Trophoblast cell (in vitro differentiated cells and primary cell): ENCODE measurements around the gene AUTS2.

ENCODE experiments used
- DNase-seq, 2 donors: peaks; one replicate each; pipeline ENCODE4 v3.0.0-alpha.2; 2016
- H2AFZ ChIP-seq: 2 replicates; pipeline ENCODE4 v1.6.1; 2013; ENCODE audit warnings: low read length, moderate library complexity, mild to moderate bottlenecking; ENCODE audit not compliant: insufficient read depth, poor library complexity
- H2AK5ac ChIP-seq: 2 replicates; pipeline ENCODE4 v1.6.1; 2013; ENCODE audit warnings: mild to moderate bottlenecking, low read length
- H2BK120ac ChIP-seq: 2 replicates; pipeline ENCODE4 v1.6.1; 2013; ENCODE audit warnings: low read length, mild to moderate bottlenecking, moderate library complexity; ENCODE audit not compliant: insufficient read depth, poor library complexity
- H2BK12ac ChIP-seq: 2 replicates; pipeline ENCODE4 v1.6.1; 2013; ENCODE audit warnings: mild to moderate bottlenecking, low read length, moderate library complexity
- H2BK5ac ChIP-seq: 2 replicates; pipeline ENCODE4 v1.6.1; 2013; ENCODE audit warnings: low read length, low read depth, moderate library complexity, mild to moderate bottlenecking; ENCODE audit not compliant: poor library complexity
- H3K14ac ChIP-seq: 2 replicates; pipeline ENCODE4 v1.6.1; 2013; ENCODE audit warnings: mild to moderate bottlenecking, low read length
- H3K18ac ChIP-seq: 2 replicates; pipeline ENCODE4 v1.6.1; 2013; ENCODE audit warnings: mild to moderate bottlenecking, low read length
- H3K23ac ChIP-seq: 2 replicates; pipeline ENCODE4 v1.6.1; 2013; ENCODE audit warnings: low read length
- H3K27ac ChIP-seq: 2 replicates; pipeline ENCODE4 v1.5.1; 2013; ENCODE audit warnings: low read depth, mild to moderate bottlenecking, inconsistent platforms, low read length, moderate library complexity
- H3K27me3 ChIP-seq: 2 replicates; pipeline ENCODE4 v1.6.1; 2013; ENCODE audit warnings: inconsistent platforms, mild to moderate bottlenecking, low read length, moderate library complexity; ENCODE audit not compliant: insufficient read depth
- H3K36me3 ChIP-seq, 2 experiments: 1 replicate in 1 of 2; 2 replicates in 1 of 2; pipeline ENCODE4 v1.6.1; 2013; ENCODE audit warnings: low read length in 2 of 2, mild to moderate bottlenecking in 2 of 2, moderate library complexity in 1 of 2; ENCODE audit not compliant: insufficient read depth in 2 of 2, control insufficient read depth in 1 of 2
- H3K4ac ChIP-seq: 2 replicates; pipeline ENCODE4 v1.6.1; 2013; ENCODE audit warnings: low read depth, mild to moderate bottlenecking, low read length, moderate library complexity
- H3K4me1 ChIP-seq, 2 experiments: 1 replicate in 1 of 2; 2 replicates in 1 of 2; pipeline ENCODE4 v1.6.1; 2013; ENCODE audit warnings: low read length in 2 of 2, mild to moderate bottlenecking in 2 of 2, moderate library complexity in 1 of 2; ENCODE audit not compliant: insufficient read depth in 2 of 2, control insufficient read depth in 1 of 2
- H3K4me2 ChIP-seq: 2 replicates; pipeline ENCODE4 v1.6.1; 2013; ENCODE audit warnings: inconsistent platforms, mild to moderate bottlenecking, low read length, moderate library complexity
- H3K4me3 ChIP-seq: 2 replicates; pipeline ENCODE4 v1.5.1; 2013; ENCODE audit warnings: mild to moderate bottlenecking, low read depth, low read length, inconsistent platforms
- H3K79me1 ChIP-seq: one replicate; pipeline ENCODE4 v1.6.1; 2013; ENCODE audit warnings: low read length
- H3K79me2 ChIP-seq: 2 replicates; pipeline ENCODE4 v1.6.1; 2013; ENCODE audit warnings: low read length, mild to moderate bottlenecking; ENCODE audit not compliant: control insufficient read depth, insufficient read depth, poor library complexity
- H3K9ac ChIP-seq: 2 replicates; pipeline ENCODE4 v1.6.1; 2013; ENCODE audit warnings: mild to moderate bottlenecking, low read length
- H3K9me3 ChIP-seq: 2 replicates; pipeline ENCODE4 v1.6.1; 2013; ENCODE audit warnings: low read depth, mild to moderate bottlenecking, control low read depth, inconsistent platforms, low read length; ENCODE audit not compliant: insufficient read depth
- H4K12ac ChIP-seq: 2 replicates; pipeline ENCODE4 v1.6.1; 2013; ENCODE audit warnings: low read depth, mild to moderate bottlenecking, low read length, moderate library complexity
- H4K8ac ChIP-seq: 2 replicates; pipeline ENCODE4 v1.6.1; 2013; ENCODE audit warnings: low read depth, mild to moderate bottlenecking, low read length, moderate library complexity
- H4K91ac ChIP-seq: one replicate; pipeline ENCODE4 v1.6.1; 2013; ENCODE audit warnings: low read depth, mild to moderate bottlenecking, low read length, moderate library complexity
- WGBS: extraction: QIAGEN DNeasy Blood & Tissue Kit; methylation state at CpG from one replicate; pipeline ENCODE4 v1.1.7; 2013; ENCODE audit warnings: missing lambda C conversion rate; ENCODE audit not compliant: insufficient read length, insufficient coverage; ENCODE audit errors: extremely low coverage; 5-methylcytosine and 5-hydroxymethylcytosine counted together

Gene AUTS2

GRCh38 chr7:70408891-70409290, 810.6 kb downstream of the AUTS2 start:
- Histone ChIP-seq H3K4me3 (no peak overlapping the region), H3K18ac (no peak overlapping the region), H3K9me3 (no peaks in the 10 kb centered on the region), H3K36me3 (no peaks in the 10 kb centered on the region), H3K79me1 (peaks cover 2% of the 10 kb centered on the region), H3K14ac (no peak overlapping the region), H3K9ac (no peak overlapping the region), H3K27ac (no peak overlapping the region), H3K4me2 (no peak overlapping the region), H2AFZ (no peak overlapping the region), H3K79me2 (no peaks in the 10 kb centered on the region), H2BK120ac (no peak overlapping the region), H2BK12ac (no peak overlapping the region), H2AK5ac (no peak overlapping the region), H4K12ac (no peak overlapping the region), H3K4ac (no peak overlapping the region), H2BK5ac (no peak overlapping the region), H3K23ac (no peak overlapping the region), H3K27me3 (no peaks in the 10 kb centered on the region), H3K4me1 (peaks cover 0 to 2% of the 10 kb centered on the region in 2 experiments), H4K8ac (no peak overlapping the region), H4K91ac (no peak overlapping the region)
- DNase-seq = no peak
- no CpG with 5 or more reads among the region's 3 CpGs for WGBS

- H2AFZ ChIP-seq = no peak overlapping the region
- no peak overlapping the region for H3K23ac ChIP-seq
- H2BK120ac ChIP-seq = no peak overlapping the region
- H3K4ac ChIP-seq = no peak overlapping the region
- no peak overlapping the region for H3K18ac ChIP-seq
- no peaks in the 10 kb centered on the region for H3K79me2 ChIP-seq
- H3K14ac ChIP-seq = no peak overlapping the region
- no peak overlapping the region for H3K27ac ChIP-seq
- no peaks in the 10 kb centered on the region for H3K36me3 ChIP-seq
- H3K9me3 ChIP-seq = no peaks in the 10 kb centered on the region
- H3K4me3 ChIP-seq = no peak overlapping the region
- H3K4me1 ChIP-seq = peaks cover 0 to 2% of the 10 kb centered on the region in 2 experiments
- peaks cover 2% of the 10 kb centered on the region for H3K79me1 ChIP-seq
- no peak overlapping the region for H3K4me2 ChIP-seq
- no peaks in the 10 kb centered on the region for H3K27me3 ChIP-seq
- H4K8ac ChIP-seq = no peak overlapping the region
- no peak overlapping the region for H4K12ac ChIP-seq
- no CpG with 5 or more reads among the region's 8 CpGs for WGBS
- H4K91ac ChIP-seq = no peak overlapping the region
- H3K9ac ChIP-seq = no peak overlapping the region
- H2AK5ac ChIP-seq = no peak overlapping the region
- no peak for DNase-seq
- H2BK5ac ChIP-seq = no peak overlapping the region
- no peak overlapping the region for H2BK12ac ChIP-seq
These were observed 812.0 kb downstream of the AUTS2 start for GRCh38 chr7:70410134-70410750.

DNA sequence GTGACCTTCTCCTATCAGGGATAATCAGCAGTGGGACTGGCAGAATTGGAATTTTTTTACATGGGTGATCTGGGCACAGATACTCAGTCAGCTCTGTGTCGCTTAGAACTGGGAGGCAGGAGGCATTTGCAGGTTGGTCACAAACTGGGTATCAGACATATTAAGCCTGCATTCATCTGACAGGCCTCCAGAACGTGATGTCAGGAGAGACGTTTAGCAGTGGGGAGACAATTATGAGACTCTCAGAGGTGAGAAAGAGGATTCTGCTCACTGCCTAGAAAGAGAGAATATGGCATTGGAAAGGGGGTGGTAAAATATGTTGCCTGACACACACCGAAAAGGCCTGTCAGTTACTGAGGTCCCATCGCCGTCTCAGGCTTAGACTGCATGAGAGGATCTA, 816.1 kb downstream of the AUTS2 start:
- Histone ChIP-seq H4K8ac (no peak overlapping the region), H2AFZ (no peak overlapping the region), H3K9ac (no peak overlapping the region), H3K79me2 (no peaks in the 10 kb centered on the region), H3K27me3 (no peaks in the 10 kb centered on the region), H3K79me1 (no peaks in the 10 kb centered on the region), H3K4ac (no peak overlapping the region), H3K4me1 (no peaks in the 10 kb centered on the region), H3K27ac (no peak overlapping the region), H3K14ac (no peak overlapping the region), H4K12ac (no peak overlapping the region), H2BK5ac (no peak overlapping the region), H3K18ac (no peak overlapping the region), H3K4me3 (no peak overlapping the region), H2BK12ac (no peak overlapping the region), H4K91ac (no peak overlapping the region), H2BK120ac (no peak overlapping the region), H3K9me3 (peaks cover 6% of the 10 kb centered on the region), H3K23ac (no peak overlapping the region), H2AK5ac (no peak overlapping the region), H3K36me3 (no peaks in the 10 kb centered on the region), H3K4me2 (no peak overlapping the region)
- WGBS = no CpG with 5 or more reads among the region's 6 CpGs
- no peak for DNase-seq

- Histone ChIP-seq H3K4me3 (no peak overlapping the region), H3K36me3 (no peaks in the 10 kb centered on the region), H3K4ac (no peak overlapping the region), H4K91ac (no peak overlapping the region), H3K9ac (no peak overlapping the region), H3K4me2 (no peak overlapping the region), H3K79me2 (no peaks in the 10 kb centered on the region), H3K27me3 (no peaks in the 10 kb centered on the region), H4K8ac (no peak overlapping the region), H4K12ac (no peak overlapping the region), H2AK5ac (no peak overlapping the region), H2BK120ac (no peak overlapping the region), H3K4me1 (no peaks in the 10 kb centered on the region), H3K18ac (no peak overlapping the region), H2AFZ (no peak overlapping the region), H2BK12ac (no peak overlapping the region), H3K27ac (no peak overlapping the region), H3K14ac (no peak overlapping the region), H3K9me3 (peaks cover 6% of the 10 kb centered on the region), H3K79me1 (no peaks in the 10 kb centered on the region), H3K23ac (no peak overlapping the region), H2BK5ac (no peak overlapping the region)
- WGBS = no CpG with 5 or more reads among the region's 10 CpGs
- no peak for DNase-seq
These were observed 817.1 kb downstream of the AUTS2 start for GRCh38 chr7:70415179-70415972.
